ENCODE data around the gene KCTD4.

The KCTD4 gene

GRCh38 chr13:45205124-45205523, 4.3 kb upstream of the KCTD4 start:
- Histone ChIP-seq H3K4ac (ENCODE audit: low read length) (no peak overlapping the region), H3K4me3 (ENCODE audit: low read length in 2 of 2) (no peak overlapping the region), H2BK15ac (ENCODE audit: low read length) (no peak overlapping the region), H3K27me3 (ENCODE audit: control insufficient read depth in 3 of 3, insufficient read depth in 3 of 3, low read depth in 1 of 3, low read length in 3 of 3) (no peaks in the 10 kb centered on the region), H2AK5ac (ENCODE audit: low read depth, low read length) (no peak overlapping the region), H3K79me1 (ENCODE audit: low read depth, low read length) (peaks cover 2% of the 10 kb centered on the region), H4K91ac (ENCODE audit: low read depth, low read length, poor library complexity) (no peak overlapping the region), H3K4me1 (ENCODE audit: control insufficient read depth in 2 of 2, insufficient read depth in 1 of 2, low read depth in 1 of 2, low read length in 2 of 2) (peaks cover 0 to 3% of the 10 kb centered on the region in 2 donors), H3K4me2 (ENCODE audit: insufficient read depth, low read length, poor library complexity, severe bottlenecking) (no peak overlapping the region), H2AFZ (ENCODE audit: low read length) (no peak overlapping the region), H3K9ac (ENCODE audit: low read depth, low read length, poor library complexity) (no peak overlapping the region), H3K14ac (ENCODE audit: low read length) (no peak overlapping the region), H3K9me3 (replicated peaks in 1 of 2; ENCODE audit: control insufficient read depth in 2 of 2, insufficient read depth in 1 of 2, low read depth in 1 of 2, low read length in 2 of 2) (no peaks in the 10 kb centered on the region), H3K27ac (replicated peaks; ENCODE audit: low read length) (no peak overlapping the region), H2BK5ac (ENCODE audit: low read length) (no peak overlapping the region), H3K23ac (ENCODE audit: low read depth, low read length, poor library complexity) (no peak overlapping the region), H3K36me3 (replicated peaks in 1 of 2; ENCODE audit: control insufficient read depth in 2 of 2, insufficient read depth in 2 of 2, low read length in 2 of 2) (peaks cover 3 to 32% of the 10 kb centered on the region in 2 donors), H2BK12ac (ENCODE audit: low read length) (no peak overlapping the region), H2BK120ac (ENCODE audit: low read depth, low read length) (no peak overlapping the region), H4K8ac (ENCODE audit: low read depth, low read length) (no peak overlapping the region), H3K18ac (ENCODE audit: low read length) (no peak overlapping the region)
- DNase-seq (ENCODE audit: low spot score) = no peak
- no CpG with 5 or more reads among the region's 5 CpGs for WGBS, 2 donors (ENCODE audit: extremely low coverage in 2 of 2, insufficient read length in 2 of 2, insufficient replicate concordance in 1 of 2)

GRCh38 chr13:45199711-45200110, 1.1 kb downstream of the KCTD4 start:
- H3K18ac ChIP-seq (ENCODE audit: low read length) = no peak overlapping the region
- peaks cover 2% of the 10 kb centered on the region for H3K79me1 ChIP-seq (ENCODE audit: low read depth, low read length)
- H3K23ac ChIP-seq (ENCODE audit: low read depth, low read length, poor library complexity) = no peak overlapping the region
- WGBS, 2 donors (ENCODE audit: extremely low coverage in 2 of 2, insufficient read length in 2 of 2, insufficient replicate concordance in 1 of 2) = no CpG with 5 or more reads among the region's 4 CpGs
- no peaks in the 10 kb centered on the region for H3K27me3 ChIP-seq (ENCODE audit: control insufficient read depth in 3 of 3, insufficient read depth in 3 of 3, low read depth in 1 of 3, low read length in 3 of 3)
- H4K91ac ChIP-seq (ENCODE audit: low read depth, low read length, poor library complexity) = no peak overlapping the region
- no peaks in the 10 kb centered on the region for H3K9me3 ChIP-seq (replicated peaks in 1 of 2; ENCODE audit: control insufficient read depth in 2 of 2, insufficient read depth in 1 of 2, low read depth in 1 of 2, low read length in 2 of 2)
- H3K4ac ChIP-seq (ENCODE audit: low read length) = no peak overlapping the region
- H2AK5ac ChIP-seq (ENCODE audit: low read depth, low read length) = no peak overlapping the region
- H3K4me1 ChIP-seq (ENCODE audit: control insufficient read depth in 2 of 2, insufficient read depth in 1 of 2, low read depth in 1 of 2, low read length in 2 of 2) = no peaks in the 10 kb centered on the region
- no peak overlapping the region for H3K27ac ChIP-seq (replicated peaks; ENCODE audit: low read length)
- H2BK15ac ChIP-seq (ENCODE audit: low read length) = no peak overlapping the region
- no peak for DNase-seq (ENCODE audit: low spot score)
- H2BK120ac ChIP-seq (ENCODE audit: low read depth, low read length) = no peak overlapping the region
- no peak overlapping the region for H2AFZ ChIP-seq (ENCODE audit: low read length)
- no peak overlapping the region for H3K9ac ChIP-seq (ENCODE audit: low read depth, low read length, poor library complexity)
- H4K8ac ChIP-seq (ENCODE audit: low read depth, low read length) = no peak overlapping the region
- H3K4me3 ChIP-seq (ENCODE audit: low read length in 2 of 2) = no peak overlapping the region
- H3K36me3 ChIP-seq (replicated peaks in 1 of 2; ENCODE audit: control insufficient read depth in 2 of 2, insufficient read depth in 2 of 2, low read length in 2 of 2) = peaks cover 0 to 16% of the 10 kb centered on the region in 2 donors
- H3K4me2 ChIP-seq (ENCODE audit: insufficient read depth, low read length, poor library complexity, severe bottlenecking) = no peak overlapping the region
- no peak overlapping the region for H2BK12ac ChIP-seq (ENCODE audit: low read length)
- no peak overlapping the region for H3K14ac ChIP-seq (ENCODE audit: low read length)
- H2BK5ac ChIP-seq (ENCODE audit: low read length) = no peak overlapping the region

GRCh38 chr13:45198924-45199323, 1.9 kb downstream of the KCTD4 start:
- H2BK120ac ChIP-seq (ENCODE audit: low read depth, low read length) = no peak overlapping the region
- no peak overlapping the region for H4K8ac ChIP-seq (ENCODE audit: low read depth, low read length)
- no peak overlapping the region for H2BK5ac ChIP-seq (ENCODE audit: low read length)
- peaks cover 0 to 16% of the 10 kb centered on the region in 2 donors for H3K36me3 ChIP-seq (replicated peaks in 1 of 2; ENCODE audit: control insufficient read depth in 2 of 2, insufficient read depth in 2 of 2, low read length in 2 of 2)
- H3K79me1 ChIP-seq (ENCODE audit: low read depth, low read length) = peaks cover 2% of the 10 kb centered on the region
- no peak overlapping the region for H2BK15ac ChIP-seq (ENCODE audit: low read length)
- no peak overlapping the region for H2AK5ac ChIP-seq (ENCODE audit: low read depth, low read length)
- no peaks in the 10 kb centered on the region for H3K4me1 ChIP-seq (ENCODE audit: control insufficient read depth in 2 of 2, insufficient read depth in 1 of 2, low read depth in 1 of 2, low read length in 2 of 2)
- no peak overlapping the region for H2BK12ac ChIP-seq (ENCODE audit: low read length)
- no peak overlapping the region for H3K4ac ChIP-seq (ENCODE audit: low read length)
- no peak overlapping the region for H4K91ac ChIP-seq (ENCODE audit: low read depth, low read length, poor library complexity)
- DNase-seq (ENCODE audit: low spot score) = no peak
- no peak overlapping the region for H3K27ac ChIP-seq (replicated peaks; ENCODE audit: low read length)
- H3K4me3 ChIP-seq (ENCODE audit: low read length in 2 of 2) = no peak overlapping the region
- H3K4me2 ChIP-seq (ENCODE audit: insufficient read depth, low read length, poor library complexity, severe bottlenecking) = no peak overlapping the region
- WGBS, 2 donors (ENCODE audit: extremely low coverage in 2 of 2, insufficient read length in 2 of 2, insufficient replicate concordance in 1 of 2) = no CpG with 5 or more reads among the region's 3 CpGs
- no peak overlapping the region for H2AFZ ChIP-seq (ENCODE audit: low read length)
- no peaks in the 10 kb centered on the region for H3K27me3 ChIP-seq (ENCODE audit: control insufficient read depth in 3 of 3, insufficient read depth in 3 of 3, low read depth in 1 of 3, low read length in 3 of 3)
- H3K9ac ChIP-seq (ENCODE audit: low read depth, low read length, poor library complexity) = no peak overlapping the region
- H3K23ac ChIP-seq (ENCODE audit: low read depth, low read length, poor library complexity) = no peak overlapping the region
- H3K9me3 ChIP-seq (replicated peaks in 1 of 2; ENCODE audit: control insufficient read depth in 2 of 2, insufficient read depth in 1 of 2, low read depth in 1 of 2, low read length in 2 of 2) = no peaks in the 10 kb centered on the region
- no peak overlapping the region for H3K18ac ChIP-seq (ENCODE audit: low read length)
- no peak overlapping the region for H3K14ac ChIP-seq (ENCODE audit: low read length)

GRCh38 chr13:45198041-45198440, 2.8 kb downstream of the KCTD4 start:
- no peaks in the 10 kb centered on the region for H3K4me1 ChIP-seq (ENCODE audit: control insufficient read depth in 2 of 2, insufficient read depth in 1 of 2, low read depth in 1 of 2, low read length in 2 of 2)
- H3K14ac ChIP-seq (ENCODE audit: low read length) = no peak overlapping the region
- no peak overlapping the region for H3K18ac ChIP-seq (ENCODE audit: low read length)
- no peak for DNase-seq (ENCODE audit: low spot score)
- no peak overlapping the region for H3K23ac ChIP-seq (ENCODE audit: low read depth, low read length, poor library complexity)
- WGBS, 2 donors (ENCODE audit: extremely low coverage in 2 of 2, insufficient read length in 2 of 2, insufficient replicate concordance in 1 of 2) = no CpG with 5 or more reads among the region's 2 CpGs
- H3K27me3 ChIP-seq (ENCODE audit: control insufficient read depth in 3 of 3, insufficient read depth in 3 of 3, low read depth in 1 of 3, low read length in 3 of 3) = no peaks in the 10 kb centered on the region
- H3K4me3 ChIP-seq (ENCODE audit: low read length in 2 of 2) = no peak overlapping the region
- no peak overlapping the region for H2AK5ac ChIP-seq (ENCODE audit: low read depth, low read length)
- no peak overlapping the region for H3K9ac ChIP-seq (ENCODE audit: low read depth, low read length, poor library complexity)
- no peaks in the 10 kb centered on the region for H3K9me3 ChIP-seq (replicated peaks in 1 of 2; ENCODE audit: control insufficient read depth in 2 of 2, insufficient read depth in 1 of 2, low read depth in 1 of 2, low read length in 2 of 2)
- H4K91ac ChIP-seq (ENCODE audit: low read depth, low read length, poor library complexity) = no peak overlapping the region
- H2BK15ac ChIP-seq (ENCODE audit: low read length) = no peak overlapping the region
- peaks cover 2% of the 10 kb centered on the region for H3K79me1 ChIP-seq (ENCODE audit: low read depth, low read length)
- H2BK120ac ChIP-seq (ENCODE audit: low read depth, low read length) = no peak overlapping the region
- peaks cover 0 to 16% of the 10 kb centered on the region in 2 donors for H3K36me3 ChIP-seq (replicated peaks in 1 of 2; ENCODE audit: control insufficient read depth in 2 of 2, insufficient read depth in 2 of 2, low read length in 2 of 2)
- H3K27ac ChIP-seq (replicated peaks; ENCODE audit: low read length) = no peak overlapping the region
- H2AFZ ChIP-seq (ENCODE audit: low read length) = no peak overlapping the region
- H3K4ac ChIP-seq (ENCODE audit: low read length) = no peak overlapping the region
- no peak overlapping the region for H4K8ac ChIP-seq (ENCODE audit: low read depth, low read length)
- H3K4me2 ChIP-seq (ENCODE audit: insufficient read depth, low read length, poor library complexity, severe bottlenecking) = no peak overlapping the region
- no peak overlapping the region for H2BK12ac ChIP-seq (ENCODE audit: low read length)
- no peak overlapping the region for H2BK5ac ChIP-seq (ENCODE audit: low read length)
